ENCODE data around the gene ACOT12.

DNA sequence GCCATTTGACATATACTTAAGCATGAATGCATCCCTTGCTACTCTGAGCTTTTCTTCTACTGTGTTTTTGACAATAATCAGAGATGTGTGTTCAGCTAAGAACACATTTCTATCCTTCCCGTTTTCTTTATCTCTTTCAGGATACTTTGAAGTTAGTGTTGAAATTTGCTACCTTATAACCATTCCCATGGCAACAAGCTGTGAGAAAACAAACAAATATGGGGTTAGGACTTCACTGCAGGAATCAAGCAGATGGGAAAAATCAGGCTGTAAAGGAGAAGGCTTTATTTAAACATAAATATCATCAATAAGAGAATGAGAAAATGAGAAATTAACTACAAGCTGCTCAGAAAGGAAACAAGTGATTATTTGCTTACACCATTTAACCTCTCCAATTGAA lies 57.4 kb downstream of the ACOT12 start:
- TF ChIP-seq, protein P1, sequence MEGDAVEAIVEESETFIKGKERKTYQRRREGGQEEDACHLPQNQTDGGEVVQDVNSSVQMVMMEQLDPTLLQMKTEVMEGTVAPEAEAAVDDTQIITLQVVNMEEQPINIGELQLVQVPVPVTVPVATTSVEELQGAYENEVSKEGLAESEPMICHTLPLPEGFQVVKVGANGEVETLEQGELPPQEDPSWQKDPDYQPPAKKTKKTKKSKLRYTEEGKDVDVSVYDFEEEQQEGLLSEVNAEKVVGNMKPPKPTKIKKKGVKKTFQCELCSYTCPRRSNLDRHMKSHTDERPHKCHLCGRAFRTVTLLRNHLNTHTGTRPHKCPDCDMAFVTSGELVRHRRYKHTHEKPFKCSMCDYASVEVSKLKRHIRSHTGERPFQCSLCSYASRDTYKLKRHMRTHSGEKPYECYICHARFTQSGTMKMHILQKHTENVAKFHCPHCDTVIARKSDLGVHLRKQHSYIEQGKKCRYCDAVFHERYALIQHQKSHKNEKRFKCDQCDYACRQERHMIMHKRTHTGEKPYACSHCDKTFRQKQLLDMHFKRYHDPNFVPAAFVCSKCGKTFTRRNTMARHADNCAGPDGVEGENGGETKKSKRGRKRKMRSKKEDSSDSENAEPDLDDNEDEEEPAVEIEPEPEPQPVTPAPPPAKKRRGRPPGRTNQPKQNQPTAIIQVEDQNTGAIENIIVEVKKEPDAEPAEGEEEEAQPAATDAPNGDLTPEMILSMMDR (optimal IDR thresholded peaks at IDR 0.05 in 1 of 3, IDR thresholded peaks at IDR 0.05 in 1 of 3, conservative IDR thresholded peaks at IDR 0.05 in 1 of 3; ENCODE audit: extremely low read depth in 1 of 3, insufficient read depth in 2 of 3, low read length in 3 of 3): no peak
- TF ChIP-seq EZH2 (IDR thresholded peaks at IDR 0.05; ENCODE audit: low read length): no peak

Measured in keratinocyte (primary cell).